Fibroblast of the aortic adventitia (primary cell): ENCODE data around the gene SLC8B1. TPM values are rescaled to one million over a fixed set of nuclear protein-coding genes. Genes with fewer than 3 reads are reported as not detected.

Source experiments
- DNase-seq: peaks from one replicate; pipeline ENCODE4 v3.0.0-alpha.2; 2010; ENCODE audit warnings: low read depth
- H3K4me3 ChIP-seq: 2 replicates; pipeline ENCODE4 v1.5.1; 2011; ENCODE audit warnings: low read depth, mild to moderate bottlenecking, control low read depth, low read length, moderate library complexity
- CTCF ChIP-seq: IDR thresholded peaks from 2 replicates; pipeline ENCODE4 v1.5.1; 2011; ENCODE audit warnings: mild to moderate bottlenecking, low read length, control low read depth, inconsistent platforms; ENCODE audit not compliant: insufficient read depth
- total RNA-seq: library from RNA; depleted of rRNA; stranded (reverse); fragments of >200 nt; gene quantifications from 2 replicates; pipeline ENCODE4 v1.2.3, GENCODE V29; 2012; ENCODE audit warnings: low replicate concordance

Gene SLC8B1
- total RNA-seq, 1 donor, result 11.5 TPM

DNA sequence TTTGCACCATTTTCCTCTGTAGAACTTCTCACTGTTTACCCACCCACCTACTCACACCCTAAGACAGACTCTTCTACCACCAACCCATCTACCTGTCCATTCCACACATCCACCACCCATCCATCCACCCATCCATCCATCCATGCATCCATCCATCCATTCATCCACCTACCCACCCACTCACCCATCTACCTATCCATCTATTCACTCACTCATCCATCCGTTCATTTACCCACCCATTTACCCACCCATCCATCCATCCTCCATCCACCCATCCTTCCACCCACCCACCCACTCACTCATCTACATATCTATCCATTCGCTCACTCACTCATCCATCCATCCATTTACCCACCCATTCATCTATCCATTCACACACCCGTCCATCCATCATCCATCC, 38.5 kb upstream of the SLC8B1 start:
- no peak for DNase-seq

DNA sequence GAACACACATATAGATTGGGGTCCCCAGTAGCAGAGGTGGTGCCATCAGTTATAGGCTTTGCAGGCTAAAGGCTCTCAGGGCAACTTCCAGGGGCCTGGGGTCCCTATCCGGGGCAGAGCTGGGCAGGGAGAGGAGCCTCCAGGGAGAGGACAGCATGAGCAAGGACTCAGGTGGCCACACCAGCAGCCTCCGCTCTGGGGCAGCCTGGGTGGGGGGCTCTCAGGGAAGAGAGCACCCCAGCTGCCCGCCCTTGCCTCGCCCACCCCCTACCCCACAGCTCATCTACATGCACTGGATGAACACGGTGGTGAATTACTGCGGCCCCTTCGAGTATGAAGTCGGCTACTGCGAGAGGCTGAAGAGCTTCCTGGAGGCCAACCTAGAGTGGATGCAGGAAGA, 37.5 kb upstream of the SLC8B1 start:
- TF ChIP-seq CTCF, result no peak
- no peak overlapping the region for H3K4me3 ChIP-seq
- DNase-seq, result no peak

More for the DNA sequence above, 38.5 kb upstream of the SLC8B1 start:
- no peak for TF ChIP-seq CTCF
- H3K4me3 ChIP-seq, result no peak overlapping the region

GRCh38 chr12:113371808-113372207, 36.9 kb upstream of the SLC8B1 start:
- no peak overlapping the region for H3K4me3 ChIP-seq
- TF ChIP-seq CTCF, result no peak
- DNase-seq, result no peak

GRCh38 chr12:113370923-113371682, 36.2 kb upstream of the SLC8B1 start:
- H3K4me3 ChIP-seq, result no peak overlapping the region
- no peak for DNase-seq
- no peak for TF ChIP-seq CTCF

- no peak for DNase-seq
- no peak overlapping the region for H3K4me3 ChIP-seq
- TF ChIP-seq CTCF, result no peak
Observed at GRCh38 chr12:113369391-113369985, 34.6 kb upstream of the SLC8B1 start.

- no peak overlapping the region for H3K4me3 ChIP-seq
- no peak for TF ChIP-seq CTCF
- no peak for DNase-seq
Observed at GRCh38 chr12:113368331-113368730, 33.4 kb upstream of the SLC8B1 start.

GRCh38 chr12:113366827-113367226, 31.9 kb upstream of the SLC8B1 start:
- TF ChIP-seq CTCF, result no peak
- DNase-seq, result peak; percentile 26
- no peak overlapping the region for H3K4me3 ChIP-seq
